ENCODE data around the gene RGS10. TPM values are rescaled to one million over a fixed set of nuclear protein-coding genes. Genes with fewer than 3 reads are reported as not detected.

Gene RGS10
- total and polyA plus RNA-seq, 2 of the 8 experiments (the other 6 are each of a cell fraction or from before 2014, with no cell fraction given), result 5.5 to 13.1 TPM

- H3K56ac ChIP-seq (replicated peaks; ENCODE audit: insufficient read length, low read depth, low read length), result no peak overlapping the region
- no peak overlapping the region for H2AFZ ChIP-seq (ENCODE audit: low read length)
- H3K23ac ChIP-seq (ENCODE audit: insufficient read length), result no peak overlapping the region
- no peak for DNase-seq (ENCODE audit: low read depth in 1 of 2, low spot score in 2 of 2)
- no peak overlapping the region for H3K18ac ChIP-seq (ENCODE audit: extremely low read depth, low read length)
- H4K20me1 ChIP-seq (replicated peaks in 1 of 2; ENCODE audit: control insufficient read depth in 1 of 2, insufficient read depth in 2 of 2, low read length in 2 of 2), result no peaks in the 10 kb centered on the region
- no peaks in the 10 kb centered on the region; a peak in 1 of 7 replicates for H3K27me3 ChIP-seq (replicated peaks in 1 of 4; ENCODE audit: control insufficient read depth in 3 of 4, extremely low read depth in 1 of 4, insufficient read depth in 3 of 4, low read length in 3 of 4)
- H3K4me1 ChIP-seq (replicated peaks in 1 of 4; ENCODE audit: control insufficient read depth in 3 of 4, insufficient read depth in 4 of 4, low read length in 3 of 4), result peaks cover 0 to 7% (median 3%) of the 10 kb centered on the region in 4 experiments; a peak in 3 of 7 replicates
- H3K9me3 ChIP-seq (ENCODE audit: insufficient read depth in 2 of 2, low read depth in 1 of 2, low read length in 1 of 2), result no peaks in the 10 kb centered on the region
- H3K79me1 ChIP-seq (ENCODE audit: low read depth, low read length), result no peaks in the 10 kb centered on the region
- H2BK5ac ChIP-seq (ENCODE audit: low read depth, low read length), result no peak overlapping the region
- H4K91ac ChIP-seq (replicated peaks; ENCODE audit: insufficient read length, low read length), result no peak overlapping the region
- FAIRE-seq, result no peak
- no peak overlapping the region for H2BK15ac ChIP-seq (ENCODE audit: low read length)
- H2BK12ac ChIP-seq (ENCODE audit: low read depth, low read length), result no peak overlapping the region
- CTCF ChIA-PET (ENCODE audit: partially characterized antibody), result interaction anchor here (0.5 to 1.0 kb wide), 2 partner anchors 24 to 169 kb away, joined by 3 read pairs; no protein-coding TSS in a partner anchor
- no peak overlapping the region for H3K9ac ChIP-seq (replicated peaks in 1 of 4; ENCODE audit: extremely low read depth in 1 of 4, low read depth in 3 of 4, low read length in 3 of 4)
- POLR2A ChIA-PET (ENCODE audit: partially characterized antibody), result no interaction called here
- no peak overlapping the region for H3K27ac ChIP-seq (ENCODE audit: low read depth, low read length)
- WGBS, 2 experiments (ENCODE audit: extremely low coverage in 1 of 2, insufficient coverage in 1 of 2, insufficient read length in 1 of 2, insufficient replicate concordance in 2 of 2, low coverage in 1 of 2, low lambda C conversion rate in 2 of 2, missing lambda C conversion rate in 1 of 2), result 90% methylated on average over 6 of the region's 6 CpGs; no CpG with 5 or more reads in 1 of the 2 experiments
- H3K79me2 ChIP-seq (ENCODE audit: control insufficient read depth in 1 of 2, insufficient read depth in 2 of 2, low read length in 2 of 2), result no peaks in the 10 kb centered on the region
- H4K8ac ChIP-seq (ENCODE audit: extremely low read depth, insufficient read depth, low read length), result no peak overlapping the region
- no peak overlapping the region for H3K4me2 ChIP-seq (ENCODE audit: insufficient read depth in 1 of 2, low read depth in 2 of 2, low read length in 2 of 2)
- H3K4ac ChIP-seq (replicated peaks; ENCODE audit: insufficient read length, low read depth, low read length), result no peak overlapping the region
- H3K23me2 ChIP-seq (ENCODE audit: low read depth, low read length), result no peaks in the 10 kb centered on the region
- no peak overlapping the region for H3K4me3 ChIP-seq (ENCODE audit: extremely low read depth in 1 of 4, insufficient read depth in 2 of 4, low read depth in 3 of 4, low read length in 4 of 4)
- H2BK120ac ChIP-seq (replicated peaks; ENCODE audit: low read depth, low read length), result no peak overlapping the region
- no peak overlapping the region for H4K5ac ChIP-seq (ENCODE audit: insufficient read length, low read depth, low read length)
- H2BK20ac ChIP-seq (ENCODE audit: low read length), result no peak overlapping the region
- no peaks in the 10 kb centered on the region for H3K36me3 ChIP-seq (ENCODE audit: control insufficient read depth in 2 of 4, insufficient read depth in 4 of 4, low read length in 3 of 4)
- no peak overlapping the region for H3K14ac ChIP-seq (ENCODE audit: insufficient read length)
- no peak overlapping the region for H2AK5ac ChIP-seq (ENCODE audit: low read depth, low read length)
- TF ChIP-seq TBP (IDR thresholded peaks at IDR 0.05; ENCODE audit: low read depth, low read length) (no peak), JUN (IDR thresholded peaks at IDR 0.05; ENCODE audit: low read depth, low read length) (no peak), YY1 (IDR thresholded peaks at IDR 0.05; ENCODE audit: low read depth, low read length) (no peak), ASH2L (IDR thresholded peaks at IDR 0.05; ENCODE audit: low read length) (no peak), BACH1 (IDR thresholded peaks at IDR 0.05; ENCODE audit: low read length) (no peak), KDM5A (IDR thresholded peaks at IDR 0.05; ENCODE audit: low read length) (no peak), ATF2 (IDR thresholded peaks at IDR 0.05; ENCODE audit: low read length) (no peak), MAX (IDR thresholded peaks at IDR 0.05) (no peak), FOSL1 (IDR thresholded peaks at IDR 0.05; ENCODE audit: insufficient read depth, low read depth, low read length) (no peak), CTCF (IDR thresholded peaks at IDR 0.05; ENCODE audit: control extremely low read depth in 1 of 3, insufficient read depth in 1 of 3, low read depth in 1 of 3, low read length in 3 of 3) (no peak), MAFK (IDR thresholded peaks at IDR 0.05; ENCODE audit: low read depth, low read length) (no peak)
Measured at GRCh38 chr10:119514819-119515218, 27.7 kb downstream of the RGS10 start.

Measured in H1 (cell line).